ENCODE data around the gene MBD6. TPM values are rescaled to one million over a fixed set of nuclear protein-coding genes. Genes with fewer than 3 reads are reported as not detected.
"Not testable (repeated sequence)": the region's sequence is repeated elsewhere in the genome, so short reads cannot be mapped to it uniquely, and the experiment has no call there.

Gene MBD6
- polyA plus RNA-seq, 3 donors = 52.7 to 108 (median 65.9) TPM

GRCh38 chr12:57511161-57511560, 11.5 kb upstream of the MBD6 start:
- DNase-seq (ENCODE audit: extremely low read depth in 1 of 11, low read depth in 9 of 11, low spot score in 4 of 11) = no peak

DNA sequence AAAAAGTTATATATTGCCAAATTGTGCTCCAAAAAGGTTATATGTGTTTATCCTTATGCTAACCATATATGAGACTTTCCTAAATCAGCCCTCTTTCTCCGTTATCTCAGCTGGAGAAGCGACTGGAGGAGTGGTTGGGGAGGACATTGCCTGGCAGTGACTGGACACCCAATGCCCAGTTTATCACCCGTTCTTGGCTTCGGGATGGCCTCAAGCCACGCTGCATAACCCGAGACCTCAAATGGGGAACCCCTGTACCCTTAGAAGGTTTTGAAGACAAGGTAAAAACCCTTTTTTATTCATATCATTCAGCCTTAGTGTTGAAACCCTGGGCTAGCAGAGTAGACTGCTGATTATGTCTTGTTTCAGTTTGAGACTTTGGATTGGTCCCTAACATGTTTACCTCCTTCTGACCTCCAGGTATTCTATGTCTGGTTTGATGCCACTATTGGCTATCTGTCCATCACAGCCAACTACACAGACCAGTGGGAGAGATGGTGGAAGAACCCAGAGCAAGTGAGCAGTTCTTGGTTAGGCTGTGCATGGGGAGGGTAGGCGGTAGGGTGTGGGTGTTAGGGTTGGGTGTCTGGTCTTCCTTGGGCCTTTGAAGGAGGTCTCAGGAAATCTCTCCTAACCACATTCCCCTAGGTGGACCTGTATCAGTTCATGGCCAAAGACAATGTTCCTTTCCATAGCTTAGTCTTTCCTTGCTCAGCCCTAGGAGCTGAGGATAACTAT, 10.9 kb upstream of the MBD6 start:
- no peak for DNase-seq (ENCODE audit: extremely low read depth in 1 of 11, low read depth in 9 of 11, low spot score in 4 of 11)

- DNase-seq (ENCODE audit: extremely low read depth in 1 of 11, low read depth in 9 of 11, low spot score in 4 of 11) = no peak
Observed at GRCh38 chr12:57512665-57513064, 10.0 kb upstream of the MBD6 start.

DNA sequence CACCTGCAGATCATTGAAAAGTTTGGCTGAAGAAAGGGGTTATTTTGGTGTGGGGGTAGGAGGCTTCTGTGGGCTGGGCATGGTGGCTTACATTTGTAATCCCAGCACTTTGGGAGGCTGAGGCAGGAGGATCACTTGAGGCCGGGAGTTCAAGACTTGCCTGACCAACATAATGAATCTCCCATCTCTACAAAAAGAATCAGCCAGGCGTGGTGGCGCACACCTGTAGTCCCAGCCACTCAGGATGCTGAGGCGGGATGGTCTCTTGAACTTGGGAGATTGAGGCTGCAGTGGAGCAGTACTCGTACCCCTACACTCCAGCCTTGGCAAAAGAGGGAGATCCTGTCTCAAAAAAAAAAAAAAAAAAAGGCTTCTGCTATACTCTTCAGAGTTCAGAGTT, 9.4 kb upstream of the MBD6 start:
- no peak for DNase-seq (ENCODE audit: extremely low read depth in 1 of 11, low read depth in 9 of 11, low spot score in 4 of 11)

GRCh38 chr12:57513677-57514076, 8.9 kb upstream of the MBD6 start:
- DNase-seq (ENCODE audit: extremely low read depth in 1 of 11, low read depth in 9 of 11, low spot score in 4 of 11) = not testable (repeated sequence)

GRCh38 chr12:57514246-57514645, 8.4 kb upstream of the MBD6 start:
- not testable (repeated sequence) for DNase-seq (ENCODE audit: extremely low read depth in 1 of 11, low read depth in 9 of 11, low spot score in 4 of 11)

DNA sequence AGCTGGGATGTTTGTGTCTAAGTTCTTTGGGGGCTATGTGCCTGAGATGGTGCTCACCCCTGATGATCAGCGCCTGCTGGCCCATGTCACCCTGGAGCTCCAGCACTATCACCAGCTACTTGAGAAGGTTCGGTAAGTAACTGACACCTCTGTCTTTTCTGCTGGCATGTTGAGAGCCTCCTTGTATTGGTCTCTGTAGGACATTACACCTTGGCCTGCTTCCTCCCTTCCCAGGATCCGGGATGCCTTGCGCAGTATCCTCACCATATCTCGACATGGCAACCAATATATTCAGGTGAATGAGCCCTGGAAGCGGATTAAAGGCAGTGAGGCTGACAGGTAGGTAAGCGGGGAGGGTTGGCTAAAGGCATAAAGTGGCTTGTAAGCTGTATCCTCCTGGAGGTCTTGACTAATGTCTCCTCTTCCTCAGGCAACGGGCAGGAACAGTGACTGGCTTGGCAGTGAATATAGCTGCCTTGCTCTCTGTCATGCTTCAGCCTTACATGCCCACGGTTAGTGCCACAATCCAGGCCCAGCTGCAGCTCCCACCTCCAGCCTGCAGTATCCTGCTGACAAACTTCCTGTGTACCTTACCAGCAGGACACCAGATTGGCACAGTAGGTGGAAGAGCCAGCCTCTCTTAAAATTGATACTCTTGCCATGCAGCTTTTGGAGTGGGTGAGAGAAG, 7.8 kb upstream of the MBD6 start:
- no peak for DNase-seq (ENCODE audit: extremely low read depth in 1 of 11, low read depth in 9 of 11, low spot score in 4 of 11)

DNA sequence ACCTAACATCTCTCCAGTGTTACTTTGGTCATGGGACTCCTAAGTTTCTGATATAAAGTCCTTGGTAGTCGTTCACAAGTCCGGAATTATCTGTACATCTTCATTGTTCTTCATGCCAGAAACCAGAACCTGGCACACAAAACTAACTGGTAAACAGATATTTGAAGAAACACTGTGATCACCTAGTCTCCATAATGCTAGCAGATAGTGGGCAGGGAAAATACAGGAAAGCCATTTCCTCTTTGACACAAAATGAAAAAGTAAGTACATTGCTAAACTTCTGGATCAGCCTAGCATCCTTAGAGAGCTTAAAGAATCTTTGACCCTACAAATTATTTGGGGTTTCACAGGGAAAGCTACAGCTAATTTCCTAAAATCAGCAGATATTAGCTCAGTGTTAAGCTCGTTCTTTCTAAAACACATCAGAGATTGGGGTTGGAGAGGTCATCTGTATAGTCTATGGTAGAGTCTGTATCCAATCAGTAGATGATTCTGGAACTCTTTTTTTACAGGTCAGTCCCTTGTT, 7.2 kb upstream of the MBD6 start:
- no peak for DNase-seq (ENCODE audit: extremely low read depth in 1 of 11, low read depth in 9 of 11, low spot score in 4 of 11)

GRCh38 chr12:57515934-57516541, 6.6 kb upstream of the MBD6 start:
- no peak for DNase-seq (ENCODE audit: extremely low read depth in 1 of 11, low read depth in 9 of 11, low spot score in 4 of 11)

DNA sequence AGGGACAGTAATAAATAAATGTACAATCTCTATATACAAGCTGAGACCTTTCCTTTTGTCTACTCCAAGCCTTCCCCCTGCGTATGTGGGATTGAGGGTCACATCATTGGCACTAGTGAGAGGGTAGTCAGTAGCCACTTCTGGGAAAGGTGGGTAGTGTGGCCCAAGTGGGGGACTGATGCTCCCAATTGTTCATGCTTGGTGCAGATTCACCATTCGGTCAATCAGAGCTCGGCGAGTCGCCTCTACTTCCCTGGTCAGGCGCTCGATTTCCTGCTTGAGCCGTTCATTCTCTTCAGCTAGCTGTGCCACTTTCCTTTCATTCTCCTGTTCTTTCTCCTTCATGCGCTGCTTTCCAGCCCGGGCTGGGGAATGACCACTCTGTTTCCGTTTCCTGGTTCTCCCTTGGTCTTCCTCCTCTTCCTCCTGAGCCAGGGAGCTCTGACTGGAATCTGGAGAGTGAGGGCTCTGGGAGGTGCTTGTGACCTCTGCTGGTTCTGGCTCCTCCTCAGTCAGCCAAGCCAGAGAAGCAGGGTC, 5.9 kb upstream of the MBD6 start:
- DNase-seq (ENCODE audit: extremely low read depth in 1 of 11, low read depth in 9 of 11, low spot score in 4 of 11) = no peak

DNA sequence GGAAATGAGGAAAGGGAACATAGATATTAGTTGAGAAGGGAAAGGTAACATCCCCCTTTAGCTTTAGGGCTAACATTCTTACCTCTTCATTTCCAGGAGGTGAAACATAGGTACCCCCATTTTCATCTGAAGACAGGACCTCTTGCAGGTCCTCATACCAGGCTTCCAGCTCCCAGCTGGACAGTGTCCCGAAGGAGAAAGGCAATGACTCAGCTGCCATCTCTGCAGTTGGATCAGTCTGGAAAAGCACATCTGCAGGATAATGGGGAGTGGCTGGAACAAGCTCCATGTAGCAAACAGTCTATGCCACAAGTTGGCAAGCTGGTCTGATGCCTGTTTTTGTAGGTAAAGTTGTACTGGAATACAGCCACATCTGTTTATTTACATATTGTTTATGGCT, 5.4 kb upstream of the MBD6 start:
- DNase-seq (ENCODE audit: extremely low read depth in 1 of 11, low read depth in 9 of 11, low spot score in 4 of 11) = no peak

DNA sequence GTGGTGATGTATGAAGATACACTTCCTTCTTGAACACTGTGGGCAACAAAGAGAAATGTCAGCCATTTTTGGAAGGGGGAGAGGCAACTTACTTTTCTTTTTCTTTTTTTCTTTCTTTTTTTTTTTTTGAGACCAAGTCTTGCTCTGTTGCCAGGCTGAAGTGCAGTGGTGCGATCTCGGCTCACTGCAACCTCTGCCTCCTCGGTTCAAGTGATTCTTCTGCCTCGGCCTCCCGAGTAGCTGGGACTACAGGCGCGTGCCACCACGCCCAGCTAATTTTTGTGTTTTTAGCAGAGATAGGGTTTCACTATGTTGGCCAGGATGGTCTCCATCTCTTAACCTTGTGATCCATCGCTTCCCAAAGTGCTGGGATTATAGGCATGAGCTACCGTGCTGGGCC, 4.9 kb upstream of the MBD6 start:
- not testable (repeated sequence) for DNase-seq (ENCODE audit: extremely low read depth in 1 of 11, low read depth in 9 of 11, low spot score in 4 of 11)

GRCh38 chr12:57518176-57518919, 4.3 kb upstream of the MBD6 start:
- no peak for DNase-seq (ENCODE audit: extremely low read depth in 1 of 11, low read depth in 9 of 11, low spot score in 4 of 11)

DNA sequence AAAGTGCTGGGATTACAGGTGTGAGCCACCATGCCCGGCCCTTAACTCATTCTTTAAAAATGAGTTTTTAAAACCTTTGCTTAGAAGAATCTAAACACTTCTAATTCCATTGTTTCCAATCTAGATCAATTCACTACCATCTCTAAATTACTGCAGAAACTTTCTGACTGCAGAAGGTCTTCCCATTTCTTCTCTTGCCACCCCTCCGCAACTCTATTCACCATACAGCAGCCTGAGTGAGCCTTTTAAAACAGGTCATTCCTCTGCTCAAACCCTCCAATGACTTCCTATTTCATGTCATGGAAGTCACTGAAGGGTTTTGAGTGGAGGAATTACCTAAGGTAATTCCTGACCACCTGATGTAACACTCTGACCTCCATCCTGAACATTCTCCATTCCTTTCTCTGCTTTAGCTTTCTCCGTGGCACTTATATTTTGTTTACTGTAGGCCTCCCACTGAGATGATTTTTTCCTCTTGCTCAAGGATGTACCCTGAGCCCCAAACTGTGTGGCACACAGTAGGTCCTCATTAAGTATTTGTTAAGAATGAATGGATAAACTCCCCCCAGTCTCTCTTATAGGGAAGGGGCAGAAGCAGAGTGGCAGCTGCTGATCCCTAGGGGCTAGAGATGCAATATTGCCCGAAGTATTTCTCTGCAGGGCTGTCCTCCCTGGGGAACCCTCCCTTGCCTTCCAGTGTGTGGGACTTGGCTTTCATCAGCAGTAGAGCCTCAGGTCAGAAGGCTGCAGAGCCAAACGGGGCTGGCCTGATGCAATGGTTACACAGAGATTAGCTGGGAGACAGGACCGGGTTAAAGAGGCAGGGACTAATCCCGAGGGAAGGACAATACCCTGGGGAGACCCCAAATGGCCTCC, 3.5 kb upstream of the MBD6 start:
- DNase-seq (ENCODE audit: extremely low read depth in 1 of 11, low read depth in 9 of 11, low spot score in 4 of 11) = no peak

- peak in 4 of 11 donors; percentile 9 to 35 (median 26) for DNase-seq (ENCODE audit: extremely low read depth in 1 of 11, low read depth in 9 of 11, low spot score in 4 of 11)
Observed at GRCh38 chr12:57519796-57520052, 2.9 kb upstream of the MBD6 start.

DNA sequence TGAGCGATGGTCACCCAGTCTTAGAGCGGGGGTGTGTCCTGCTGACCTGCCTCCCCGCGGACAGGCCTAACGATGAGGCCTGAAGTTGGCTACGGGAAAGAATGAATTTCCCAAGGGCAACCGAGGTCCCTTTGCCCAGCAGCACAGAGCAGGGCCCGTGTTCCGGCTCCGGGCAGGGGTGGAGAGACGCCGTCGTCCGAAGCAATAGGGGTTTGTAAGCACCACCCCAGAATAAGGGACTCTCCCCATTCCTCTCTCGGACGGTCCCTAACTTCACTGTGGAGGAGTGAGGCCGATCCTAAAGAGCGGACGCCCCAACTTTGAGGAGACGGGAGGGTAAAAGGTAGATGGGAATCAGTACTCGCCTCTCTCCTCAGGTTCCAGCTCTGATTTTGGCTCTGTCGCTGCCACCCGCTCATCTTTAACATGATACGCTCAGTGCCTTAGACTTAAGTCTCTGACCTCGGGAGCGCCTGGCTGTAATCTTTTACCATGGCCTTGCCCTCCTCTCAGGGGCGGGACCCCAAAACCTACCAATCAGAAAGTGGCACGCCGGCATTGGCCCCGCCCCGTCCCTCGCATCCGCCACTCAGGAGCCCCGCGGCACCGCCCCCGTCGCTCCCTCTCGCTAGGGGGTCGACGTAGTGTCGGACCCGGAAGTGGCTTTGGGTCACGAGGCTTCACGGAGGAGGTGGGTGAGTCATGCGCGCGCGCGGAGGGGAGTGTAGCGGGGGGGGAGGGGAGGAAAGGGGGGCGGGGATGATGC, 2.4 kb upstream of the MBD6 start, which contains the start of gene DDIT3:
TSS of gene DDIT3 (minus strand) at position 462 of the 766 bp plus-strand sequence. CDS start 3,108 bp downstream, outside the sequence.
- DNase-seq (ENCODE audit: extremely low read depth in 1 of 11, low read depth in 9 of 11, low spot score in 4 of 11) = peak; percentile 89 to 99 (median 98)

GRCh38 chr12:57521525-57522010, 1.1 kb upstream of the MBD6 start:
- DNase-seq (ENCODE audit: extremely low read depth in 1 of 11, low read depth in 9 of 11, low spot score in 4 of 11) = peak in 6 of 11 donors; percentile 28 to 49 (median 36)

Measured in renal cortex interstitium (tissue), 11 donors.